AG10803 (cell line): ENCODE measurements around the gene IKZF1.

Experiments used
- DNase-seq: peaks from one replicate; pipeline ENCODE4 v3.0.0; 2010; ENCODE audit warnings: low read depth
- H3K4me3 ChIP-seq: 2 replicates; pipeline ENCODE4 v1.5.1; 2011; ENCODE audit warnings: mild to moderate bottlenecking, low read length, control low read depth
- TF ChIP-seq, protein P1 (sequence below): conservative IDR thresholded peaks from 2 replicates; pipeline ENCODE4 v1.5.1; 2011; ENCODE audit warnings: mild to moderate bottlenecking, low read length, control low read depth, inconsistent platforms

The IKZF1 gene

DNA sequence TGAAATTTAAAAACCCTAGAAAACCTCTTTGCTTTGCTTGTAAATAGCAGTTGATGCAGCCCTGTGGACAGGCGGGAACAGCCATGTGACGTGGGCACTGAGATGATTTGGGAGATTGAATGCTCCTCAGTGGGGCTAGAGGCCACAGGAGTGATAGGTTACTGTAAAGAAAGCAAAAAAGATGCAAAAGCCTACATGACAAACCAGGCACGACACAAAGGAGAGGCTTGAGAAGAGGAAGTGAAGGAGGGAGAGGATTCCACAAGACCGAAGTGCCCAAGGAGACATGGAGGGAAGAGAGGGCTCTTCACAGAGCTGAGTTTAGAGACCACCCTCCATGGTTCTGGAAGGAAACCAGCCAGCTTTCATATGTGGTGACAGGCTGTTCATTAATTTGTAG is 25.7 kb downstream of the IKZF1 start:
- TF ChIP-seq, protein P1, sequence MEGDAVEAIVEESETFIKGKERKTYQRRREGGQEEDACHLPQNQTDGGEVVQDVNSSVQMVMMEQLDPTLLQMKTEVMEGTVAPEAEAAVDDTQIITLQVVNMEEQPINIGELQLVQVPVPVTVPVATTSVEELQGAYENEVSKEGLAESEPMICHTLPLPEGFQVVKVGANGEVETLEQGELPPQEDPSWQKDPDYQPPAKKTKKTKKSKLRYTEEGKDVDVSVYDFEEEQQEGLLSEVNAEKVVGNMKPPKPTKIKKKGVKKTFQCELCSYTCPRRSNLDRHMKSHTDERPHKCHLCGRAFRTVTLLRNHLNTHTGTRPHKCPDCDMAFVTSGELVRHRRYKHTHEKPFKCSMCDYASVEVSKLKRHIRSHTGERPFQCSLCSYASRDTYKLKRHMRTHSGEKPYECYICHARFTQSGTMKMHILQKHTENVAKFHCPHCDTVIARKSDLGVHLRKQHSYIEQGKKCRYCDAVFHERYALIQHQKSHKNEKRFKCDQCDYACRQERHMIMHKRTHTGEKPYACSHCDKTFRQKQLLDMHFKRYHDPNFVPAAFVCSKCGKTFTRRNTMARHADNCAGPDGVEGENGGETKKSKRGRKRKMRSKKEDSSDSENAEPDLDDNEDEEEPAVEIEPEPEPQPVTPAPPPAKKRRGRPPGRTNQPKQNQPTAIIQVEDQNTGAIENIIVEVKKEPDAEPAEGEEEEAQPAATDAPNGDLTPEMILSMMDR: no peak
- H3K4me3 ChIP-seq: no peak overlapping the region
- no peak for DNase-seq

DNA sequence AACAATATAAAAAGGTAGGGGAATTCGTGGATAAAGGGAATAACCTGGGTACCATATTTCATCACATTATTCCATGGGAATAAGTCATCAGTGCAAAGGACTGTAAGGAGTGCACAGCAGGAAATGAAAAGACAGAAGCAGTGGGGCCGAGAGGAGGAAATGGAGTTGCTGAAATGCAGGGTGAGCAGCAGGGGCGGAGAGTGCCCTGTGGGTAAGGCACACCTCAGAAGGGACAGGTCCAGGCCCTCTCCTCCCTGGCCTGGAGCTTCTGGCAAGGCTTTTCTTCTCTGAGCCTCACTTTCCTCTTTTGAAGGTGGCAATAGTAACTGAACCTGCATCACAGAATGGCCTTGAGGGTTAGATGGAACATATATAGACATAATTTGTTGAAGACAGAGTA is 26.2 kb downstream of the IKZF1 start:
- no peak overlapping the region for H3K4me3 ChIP-seq
- TF ChIP-seq, protein P1: no peak

DNA sequence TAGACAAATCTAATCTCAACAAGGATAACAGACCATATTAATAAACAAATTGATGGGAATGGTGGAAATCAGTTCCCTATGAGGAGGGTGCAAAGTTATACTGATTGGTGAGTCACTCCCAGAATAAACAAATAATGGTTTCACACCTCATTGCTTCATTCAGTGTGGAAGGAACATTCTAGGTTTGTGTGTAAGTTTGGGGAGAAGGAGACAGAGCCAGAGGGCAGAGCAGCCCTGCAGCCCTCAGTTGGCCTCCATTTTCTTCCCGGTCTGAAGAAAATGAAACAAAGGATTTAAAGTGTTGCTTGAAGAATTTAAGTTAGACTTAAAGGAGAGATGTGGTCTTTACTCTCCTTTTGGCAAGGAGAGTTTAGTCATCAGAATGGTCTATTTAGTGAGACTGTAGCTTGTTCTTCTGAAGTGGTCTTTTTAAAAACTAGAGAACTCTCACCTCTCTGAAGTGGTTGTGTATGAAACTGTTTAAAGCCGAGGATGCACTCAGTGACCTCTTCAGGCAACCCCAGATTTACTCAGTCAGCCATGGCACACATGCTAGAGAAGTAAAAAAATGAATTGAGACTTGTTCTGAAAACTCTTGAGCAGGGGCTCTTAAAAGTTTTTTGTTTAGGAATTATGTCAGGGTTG is 27.2 kb downstream of the IKZF1 start:
- H3K4me3 ChIP-seq: no peak overlapping the region
- no peak for DNase-seq
- TF ChIP-seq, protein P1: no peak

More for the DNA sequence above, 26.2 kb downstream of the IKZF1 start:
- DNase-seq: no peak

DNA sequence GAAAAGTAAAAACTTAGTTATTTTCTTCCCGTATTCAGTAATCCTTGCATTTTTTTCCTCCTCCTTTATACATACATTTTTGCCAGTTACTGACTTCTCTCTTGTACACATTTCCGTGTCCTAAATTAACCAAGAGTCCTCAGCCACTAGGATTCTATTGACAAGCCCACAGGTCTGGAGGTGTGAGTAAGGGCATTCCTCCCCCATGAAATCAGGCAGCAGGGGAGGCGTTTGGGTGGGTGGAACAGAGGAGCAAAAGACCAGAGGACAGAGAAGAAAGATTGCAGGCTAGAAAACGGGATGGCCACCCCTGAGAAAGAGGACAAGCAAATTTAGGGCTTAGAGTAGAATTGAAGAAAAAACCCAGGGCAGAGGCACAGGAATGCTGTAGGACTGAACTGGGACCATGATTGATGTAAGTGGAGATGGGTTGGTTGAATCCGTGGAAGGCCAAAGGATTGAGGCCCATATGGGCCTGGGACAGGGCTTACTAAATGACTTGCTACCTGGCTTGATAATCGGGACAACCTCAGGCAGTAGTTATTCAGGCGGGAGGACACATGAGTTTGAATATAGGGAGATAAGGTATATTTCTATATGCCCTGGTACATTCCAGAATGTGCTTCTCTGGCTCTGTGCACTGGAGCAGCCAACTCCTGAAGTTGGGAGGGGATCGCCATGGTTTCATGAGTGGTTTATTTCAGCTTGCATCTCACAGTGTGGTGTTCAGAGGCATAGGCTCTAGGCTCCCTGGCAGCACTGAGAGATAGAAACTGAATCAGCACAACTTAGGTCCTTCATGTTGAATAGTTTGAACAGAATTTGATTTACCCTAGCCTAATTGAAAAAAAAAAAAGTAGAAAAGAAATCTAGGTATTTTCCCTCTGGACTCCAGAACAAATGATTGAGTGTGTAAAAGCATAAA is 28.0 kb downstream of the IKZF1 start:
- no peak for DNase-seq
- H3K4me3 ChIP-seq: no peak overlapping the region
- TF ChIP-seq, protein P1: no peak

DNA sequence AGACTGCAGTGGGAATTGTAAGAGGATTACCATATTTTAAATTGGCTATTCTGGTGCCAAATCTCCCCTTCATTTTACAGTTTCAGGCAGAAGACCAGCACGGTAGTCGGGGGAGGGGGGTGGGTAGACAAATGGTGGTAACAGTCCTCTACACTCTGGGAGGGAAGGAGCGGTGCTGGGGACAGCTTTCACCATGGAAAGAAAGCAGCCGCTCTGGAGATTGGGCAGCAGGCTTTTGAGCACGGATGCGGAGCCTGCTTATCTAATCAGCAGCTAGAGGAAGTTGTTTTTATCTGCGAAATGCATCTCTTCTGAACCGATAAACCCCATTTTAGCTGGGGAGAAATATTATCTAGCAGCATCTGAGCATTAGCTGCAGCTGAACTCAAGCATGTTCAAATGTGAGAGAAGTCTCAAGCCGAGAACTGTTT is 28.7 kb downstream of the IKZF1 start:
- H3K4me3 ChIP-seq: no peak overlapping the region
- TF ChIP-seq, protein P1: no peak
- DNase-seq: no peak

DNA sequence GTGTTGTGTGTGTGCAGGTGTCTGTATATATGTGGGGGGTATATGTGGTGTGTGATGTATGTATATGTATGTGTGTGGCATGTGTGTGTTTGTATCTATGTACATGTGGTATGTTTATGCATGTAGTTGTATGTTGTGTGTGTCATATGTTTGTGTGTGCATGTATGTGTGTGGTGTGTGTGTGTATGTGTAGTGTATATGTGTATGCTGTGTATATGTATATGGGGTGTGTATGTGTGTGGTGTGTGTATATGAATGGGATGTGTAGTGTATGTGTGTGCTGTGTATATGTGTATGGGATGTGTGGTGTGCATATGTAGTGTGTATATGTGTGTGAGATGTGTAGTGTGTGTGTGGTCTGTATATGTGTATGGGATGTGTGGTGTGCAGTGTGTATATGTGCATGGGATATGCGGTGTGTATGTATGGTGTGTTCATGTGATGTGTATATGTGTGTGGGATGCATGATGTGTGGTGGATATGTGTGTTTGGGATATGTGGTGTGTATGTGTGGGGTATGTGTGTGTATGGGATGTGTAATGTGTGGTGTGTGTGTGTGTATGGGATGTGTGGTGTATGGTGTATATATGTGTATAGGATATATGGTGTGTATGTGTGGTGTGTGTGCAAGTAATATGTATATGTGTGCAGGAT is 30.0 kb downstream of the IKZF1 start:
- H3K4me3 ChIP-seq: no peak overlapping the region
- TF ChIP-seq, protein P1: no peak
- no peak for DNase-seq
